GM19467 (cell line): ENCODE data around the gene PLA2G12A.
A peak's percentile ranks its signal among the peaks of the same experiment; 100 is the strongest.

ENCODE experiments used
- ATAC-seq: cut with Tn5 transposase; IDR thresholded peaks from one replicate; pipeline ENCODE4 v1.9.1; 2021; ENCODE audit warnings: mild to moderate bottlenecking, moderate library complexity; ENCODE audit not compliant: unreplicated experiment

The PLA2G12A gene

DNA sequence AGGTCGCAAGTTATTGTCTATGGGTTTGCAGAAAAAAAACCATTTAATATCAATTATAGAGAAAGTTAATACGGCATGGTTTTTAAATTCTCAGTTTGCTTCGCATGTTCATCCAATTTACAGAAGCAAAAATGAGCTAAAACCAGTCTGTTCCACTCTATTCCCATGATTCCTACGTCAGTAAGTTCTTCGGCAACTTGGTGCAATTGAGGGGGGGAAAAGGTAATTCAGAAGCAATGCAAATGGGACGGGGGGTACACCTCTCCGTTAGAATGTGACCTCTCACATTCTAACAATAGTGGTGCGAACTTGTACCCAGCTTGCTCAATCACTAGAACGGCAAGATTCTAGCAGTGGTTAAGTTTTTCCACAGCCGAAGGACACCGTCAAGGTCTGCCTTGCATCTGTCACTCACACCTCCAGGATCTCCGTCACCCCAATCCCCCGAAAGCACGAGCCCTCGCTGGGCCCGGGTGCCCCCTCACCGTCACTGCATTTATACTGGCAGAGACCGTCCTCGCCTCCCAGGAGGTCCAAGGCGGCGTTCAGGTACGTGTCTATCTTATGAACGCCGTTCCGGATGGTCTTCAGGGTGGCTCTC, 653 bp downstream of the PLA2G12A start:
- no peak for ATAC-seq

DNA sequence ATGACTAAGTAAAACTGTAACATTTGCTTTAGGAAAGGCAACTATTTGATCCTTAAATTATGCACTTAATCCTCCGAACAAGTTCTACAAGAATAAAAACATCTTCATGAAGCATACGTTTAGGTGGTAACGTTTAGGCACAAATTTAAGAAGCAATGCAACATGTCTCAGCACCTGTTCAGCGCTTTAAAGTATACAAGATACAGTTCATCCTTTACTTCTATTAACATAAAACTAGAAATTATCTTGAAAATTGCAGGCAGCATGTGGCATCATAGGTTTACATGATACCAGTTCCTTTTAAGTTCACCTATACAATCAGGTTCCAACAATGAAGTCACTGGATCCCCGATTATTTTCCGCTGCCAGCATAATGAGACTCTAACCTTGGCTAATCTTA, 1.5 kb downstream of the PLA2G12A start:
- ATAC-seq, result no peak

DNA sequence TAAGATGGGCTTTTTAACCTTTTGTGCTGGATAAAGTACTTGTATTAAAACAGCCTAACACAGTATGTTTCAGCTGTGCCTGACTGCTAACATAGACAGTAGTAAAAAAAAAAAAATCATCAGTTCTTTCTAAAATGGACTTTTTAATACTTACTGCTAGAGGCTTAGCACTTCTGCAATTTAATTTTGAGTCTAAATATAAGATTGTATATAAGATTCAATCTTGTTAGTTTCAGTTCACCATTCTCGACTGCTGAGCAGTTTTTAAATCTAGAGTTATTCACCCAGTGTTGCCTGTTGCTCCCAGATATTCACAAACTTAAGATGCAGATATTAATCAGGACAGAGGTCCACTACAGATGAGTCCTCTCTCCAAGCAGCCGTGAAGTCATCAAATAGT, 6.8 kb downstream of the PLA2G12A start:
- ATAC-seq, result no peak

DNA sequence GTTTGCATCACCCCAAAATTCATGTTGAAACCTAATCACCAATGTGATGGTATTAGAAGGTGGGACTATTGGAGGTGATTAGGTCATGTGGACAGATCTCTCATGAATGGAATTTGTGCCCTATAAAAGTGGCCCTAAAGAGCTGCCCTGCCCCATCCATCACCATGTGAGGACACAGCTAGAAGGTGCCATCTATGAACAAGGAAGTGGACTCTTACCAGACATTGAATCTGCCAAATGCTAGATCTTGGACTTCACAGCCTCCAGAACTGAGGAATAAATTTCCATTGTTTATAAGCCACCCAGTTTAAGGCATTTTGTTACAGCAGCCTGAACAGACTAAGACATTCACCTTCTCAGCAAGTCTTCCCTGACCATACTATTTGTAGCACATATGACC, 7.5 kb downstream of the PLA2G12A start:
- ATAC-seq, result no peak

DNA sequence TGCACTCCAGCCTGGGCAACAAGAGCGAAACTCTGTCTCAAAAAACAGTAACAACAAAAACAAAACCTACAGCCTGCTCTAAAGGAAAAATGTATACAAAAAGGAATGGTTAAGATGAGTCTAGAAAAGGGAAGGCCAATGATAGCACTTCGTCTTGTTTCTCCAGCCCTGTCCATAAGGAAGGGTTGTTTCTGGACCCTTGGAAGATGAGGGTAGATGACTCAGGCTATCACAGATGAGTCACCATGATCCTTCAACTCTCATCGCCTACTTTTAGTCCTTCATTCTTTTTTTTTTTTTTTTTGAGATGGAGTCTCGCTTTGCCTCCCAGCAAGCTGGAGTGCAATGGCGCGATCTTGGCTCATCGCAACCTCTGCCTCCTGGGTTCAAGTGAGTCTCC, 8.8 kb downstream of the PLA2G12A start:
- no peak for ATAC-seq

DNA sequence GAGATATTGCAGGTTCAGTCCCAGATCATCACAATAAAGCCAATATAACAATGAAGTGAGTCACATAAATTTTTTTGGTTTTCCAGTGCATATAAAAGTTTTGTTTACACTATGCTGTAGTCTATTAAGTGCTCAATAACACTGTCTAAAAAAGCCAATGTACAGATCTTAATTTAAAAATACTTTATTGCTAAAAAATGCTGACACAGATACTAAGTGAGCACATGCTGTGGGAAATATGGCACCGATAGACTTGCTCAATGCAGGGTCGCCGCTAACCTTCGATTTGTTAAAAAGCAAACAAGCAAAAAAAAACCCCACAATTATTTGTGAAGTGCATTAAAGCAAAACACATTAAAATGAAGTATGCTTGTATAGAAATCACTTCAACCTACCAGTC, 10.3 kb downstream of the PLA2G12A start:
- no peak for ATAC-seq

DNA sequence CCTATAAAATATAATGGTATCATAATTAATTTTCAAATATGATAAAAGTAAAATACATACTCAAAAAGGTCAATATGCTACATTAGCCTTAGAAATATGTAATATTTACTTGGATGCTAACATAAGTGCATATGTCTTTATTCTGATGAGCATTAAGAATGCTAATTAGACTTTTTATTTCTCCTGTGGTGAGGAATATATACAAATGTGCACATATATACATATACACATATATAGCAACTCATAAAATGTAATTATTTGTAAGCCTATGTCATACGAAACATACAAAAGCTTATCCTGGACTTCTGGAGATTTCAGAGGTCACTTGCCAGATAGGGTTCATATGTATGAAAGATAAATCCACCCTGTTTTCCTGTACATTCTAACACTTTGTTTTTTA, 11.1 kb downstream of the PLA2G12A start:
- no peak for ATAC-seq

DNA sequence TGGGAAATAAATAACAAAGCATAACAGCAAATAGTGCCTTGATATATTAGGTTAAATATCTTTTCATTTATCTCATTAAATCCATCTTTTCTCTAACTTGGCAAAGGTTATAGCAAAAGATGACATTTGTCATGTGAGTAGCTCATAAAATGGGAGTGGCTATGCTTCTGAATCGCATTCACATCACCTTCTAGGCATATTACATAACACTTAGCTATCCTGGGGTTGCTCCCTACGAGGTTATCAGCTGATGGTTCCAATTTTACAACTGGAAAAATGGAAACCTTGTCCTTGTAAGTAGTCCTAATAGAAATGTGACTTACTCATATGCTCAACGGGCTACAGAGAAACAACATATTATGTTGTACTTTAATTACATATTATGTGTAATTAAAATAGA, 16.4 kb downstream of the PLA2G12A start:
- no peak for ATAC-seq

DNA sequence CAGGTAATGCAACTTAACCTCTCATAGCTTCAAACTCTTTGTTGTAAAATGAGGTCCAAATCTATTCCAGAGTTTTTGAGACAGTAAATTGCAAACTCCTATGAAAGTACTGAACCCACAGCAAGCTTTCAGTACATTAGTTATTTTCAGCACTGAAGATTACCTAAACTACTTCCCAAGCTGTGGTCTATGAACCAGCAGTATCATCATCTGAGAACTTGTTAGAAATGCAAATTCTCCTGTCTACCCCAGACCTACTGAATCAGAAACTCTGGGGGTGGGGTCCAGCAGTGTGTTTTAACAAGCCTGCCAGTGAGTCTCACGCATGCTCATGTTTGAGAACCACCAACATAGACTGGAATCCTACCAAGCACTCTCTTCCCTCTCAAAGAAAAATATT, 20.9 kb downstream of the PLA2G12A start:
- ATAC-seq, result no peak

DNA sequence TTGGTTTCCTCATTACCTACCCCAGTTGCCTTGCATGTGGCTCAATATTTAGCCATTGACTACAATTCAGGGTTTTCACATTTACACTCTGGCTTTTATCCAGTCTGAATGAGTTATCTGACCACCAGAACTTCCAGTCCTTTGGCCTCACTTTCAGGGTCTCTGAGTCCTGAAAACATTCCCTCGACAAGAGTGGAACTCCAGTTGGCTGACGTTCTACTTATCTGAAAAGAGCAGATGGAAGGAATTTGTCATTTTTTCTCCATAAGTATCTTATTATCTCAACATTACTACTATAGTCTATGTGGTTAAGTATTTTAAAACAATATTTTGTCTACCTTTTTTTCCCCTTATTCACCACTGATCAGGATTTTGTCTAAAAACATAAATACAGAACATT, 21.4 kb downstream of the PLA2G12A start:
- no peak for ATAC-seq

DNA sequence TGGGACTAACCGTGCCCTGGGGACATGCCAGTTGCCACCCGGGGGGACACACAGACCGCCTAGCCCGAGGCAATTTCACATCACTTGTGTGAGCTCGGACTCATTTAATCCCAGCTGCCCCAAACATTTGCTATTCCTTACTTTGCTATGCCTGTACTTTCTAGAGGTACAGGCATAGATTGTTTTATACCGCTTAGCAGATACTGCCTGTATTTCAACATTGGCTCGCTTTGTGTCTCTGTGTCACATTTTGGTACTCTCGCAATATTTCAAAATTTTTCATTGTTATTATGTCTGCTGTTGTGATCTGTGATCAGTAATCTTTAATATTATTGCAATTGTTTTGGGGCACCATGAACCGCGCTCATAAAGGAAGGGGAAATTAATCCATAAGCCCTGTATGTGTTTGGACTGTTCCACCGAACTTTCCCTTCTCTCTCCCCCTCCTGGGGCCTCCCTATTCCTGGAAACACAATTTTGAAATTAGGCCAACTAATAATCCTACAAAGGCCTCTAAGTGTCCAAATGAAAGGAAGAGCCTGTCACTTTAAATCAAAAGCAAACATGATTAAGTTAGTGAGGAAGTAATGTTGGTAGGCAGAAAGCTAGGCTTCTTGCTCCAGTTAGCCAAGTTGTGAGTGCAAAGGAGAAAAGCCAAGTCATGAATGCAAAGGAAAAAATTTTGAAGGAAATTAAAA, 26.1 kb downstream of the PLA2G12A start:
- no peak for ATAC-seq

DNA sequence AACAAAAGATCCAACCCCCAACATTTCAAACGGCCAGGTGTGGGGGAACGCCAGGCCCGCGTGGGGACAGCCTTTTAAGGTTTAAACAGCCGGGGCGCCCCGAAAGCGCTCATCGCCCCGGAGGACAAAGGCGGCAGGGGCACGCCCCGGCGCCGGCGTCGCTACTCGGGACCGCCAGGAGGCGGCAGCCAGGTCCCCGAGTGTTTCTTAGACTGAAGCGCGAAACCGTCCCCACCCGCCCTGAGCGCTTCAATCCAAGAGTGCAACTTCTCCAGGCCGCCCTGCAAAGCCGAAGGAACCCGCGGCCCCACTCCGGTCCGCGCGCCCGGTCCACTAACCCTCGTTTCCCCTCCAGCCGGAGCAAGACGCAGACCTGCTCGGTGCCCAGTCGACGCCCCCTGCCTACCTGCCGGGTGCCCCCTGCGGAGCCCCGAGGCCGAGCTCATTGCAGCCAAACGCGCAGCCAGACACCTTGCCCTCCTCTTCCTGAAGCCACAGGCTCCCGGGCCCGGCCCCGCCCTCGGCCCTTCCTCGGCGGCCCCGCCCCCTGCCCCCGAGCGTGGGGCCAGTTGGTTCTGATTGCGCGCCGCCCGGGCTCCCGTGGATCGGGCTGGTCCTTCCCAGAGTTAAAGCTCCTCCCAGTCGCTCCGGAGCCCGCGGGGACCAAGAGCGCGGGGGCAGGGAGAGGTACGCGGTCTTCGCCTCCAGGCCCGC, 26.8 kb downstream of the PLA2G12A start, which contains the start of gene CASP6:
Gene CASP6 (minus strand): TSS at position 496 of the 714 bp plus-strand sequence. CDS start 50 bp downstream, at position 446.
- peak; percentile 66 for ATAC-seq

DNA sequence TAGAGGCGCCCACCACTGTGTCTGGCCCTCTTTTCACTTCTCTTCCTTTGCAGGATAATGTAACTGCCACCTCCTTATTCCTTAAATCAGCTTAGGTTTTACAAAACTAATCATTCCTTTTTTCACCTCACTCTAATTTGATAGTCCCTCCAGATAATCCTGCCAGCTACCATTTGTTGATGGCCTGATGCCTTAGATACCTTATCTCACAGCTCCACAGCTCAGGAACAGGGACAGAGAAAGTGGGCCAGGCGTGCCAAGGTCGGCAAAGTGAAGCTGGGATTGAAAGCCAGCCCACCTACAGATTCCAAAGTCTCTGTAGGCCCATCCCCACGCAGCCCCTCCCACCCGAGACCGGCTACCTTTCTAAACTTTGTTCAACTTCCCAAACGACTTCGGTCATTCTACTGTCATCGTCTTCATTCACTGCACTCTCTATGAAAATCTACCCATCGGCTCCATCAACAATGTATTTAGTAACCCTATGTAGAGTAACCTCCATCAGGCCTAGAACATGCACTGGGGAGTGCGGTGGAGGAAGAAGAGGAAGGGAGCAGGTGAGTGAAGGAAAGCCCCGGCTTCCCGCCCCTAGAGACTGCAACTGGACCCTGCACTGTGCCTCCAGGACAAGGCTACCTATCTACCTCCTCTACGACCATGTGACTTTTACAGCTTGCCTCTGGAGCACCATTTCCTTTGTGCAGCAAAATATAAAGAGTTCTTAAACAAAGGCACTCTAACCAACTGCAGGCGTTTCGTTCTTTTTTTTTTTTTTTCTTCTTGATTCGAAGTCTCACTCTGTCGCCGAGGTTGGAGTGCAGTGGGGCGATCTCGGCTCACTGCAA, 28.1 kb downstream of the PLA2G12A start:
- ATAC-seq, result no peak

DNA sequence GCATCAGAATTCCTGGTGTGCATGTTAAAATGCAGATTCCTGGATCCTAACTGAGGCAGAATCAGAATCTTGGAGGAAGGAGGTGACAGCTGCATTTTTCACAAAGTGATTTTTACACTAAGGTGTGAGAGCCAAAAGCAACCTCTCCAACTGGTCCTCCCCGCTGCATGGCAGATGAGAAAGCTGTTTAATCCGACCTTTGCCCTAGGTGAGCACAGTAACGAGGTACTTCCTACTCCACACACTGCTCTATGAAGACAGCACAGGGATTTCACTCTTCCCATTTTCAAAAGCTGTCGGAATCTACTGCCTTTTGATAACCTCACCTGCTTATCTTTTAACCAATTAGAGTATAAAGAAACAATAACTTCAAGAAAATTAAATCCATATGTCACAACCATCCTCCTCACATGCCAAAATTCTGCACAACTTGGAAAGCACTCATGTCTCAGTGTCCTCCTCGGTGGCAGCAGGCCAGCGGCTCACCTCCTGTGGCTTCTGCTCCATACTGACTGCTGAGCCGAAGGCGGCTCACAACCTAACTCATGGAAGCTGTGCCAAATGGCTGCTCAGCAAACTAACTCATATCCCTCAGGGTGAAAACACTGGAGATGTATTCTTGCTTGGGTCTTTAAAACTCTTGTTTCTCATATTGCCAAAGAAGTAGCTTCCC, 30.2 kb downstream of the PLA2G12A start:
- ATAC-seq, result no peak

DNA sequence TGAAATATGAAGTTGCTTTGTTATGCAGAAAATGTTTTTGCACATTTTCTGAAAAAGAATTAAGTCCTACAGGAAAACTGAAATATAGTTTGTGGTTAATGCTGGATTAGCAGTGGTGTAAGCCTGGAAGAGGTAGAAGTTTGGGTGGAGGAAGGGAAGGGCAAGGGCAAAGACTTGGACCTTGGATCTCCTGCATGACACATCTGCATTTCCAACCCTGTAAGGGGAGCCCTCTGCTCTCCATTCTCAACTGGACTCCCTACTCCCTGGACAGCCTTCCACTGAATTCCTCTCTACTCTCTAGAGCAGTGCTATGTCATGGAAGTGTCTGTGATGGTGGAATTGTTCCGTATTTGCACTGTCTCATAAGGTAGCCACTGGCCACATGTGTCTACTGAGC, 31.2 kb downstream of the PLA2G12A start:
- ATAC-seq, result no peak

DNA sequence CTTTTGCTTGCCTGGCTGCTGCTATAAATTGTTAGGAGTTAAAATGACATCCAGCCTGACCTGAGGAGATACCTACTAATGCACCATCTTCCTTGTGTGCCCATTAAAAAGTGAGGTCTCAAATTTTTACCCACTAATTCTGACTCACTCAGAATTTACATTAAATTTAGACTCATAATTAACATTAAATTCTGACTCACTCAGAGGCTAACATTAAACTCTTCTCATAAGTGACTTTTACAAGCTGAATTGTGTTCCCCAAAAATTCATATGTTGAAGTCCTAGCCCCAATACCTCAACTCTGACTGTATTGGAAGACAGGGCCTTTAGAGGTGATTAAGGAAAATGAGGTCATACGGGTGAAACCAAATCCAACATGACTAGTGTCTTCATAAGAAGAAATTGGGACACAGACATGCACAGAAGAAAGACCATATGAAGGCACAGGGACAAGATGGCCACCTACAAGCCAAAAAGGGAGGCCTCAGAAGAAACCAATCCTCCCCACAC, 38.4 kb downstream of the PLA2G12A start:
- no peak for ATAC-seq

DNA sequence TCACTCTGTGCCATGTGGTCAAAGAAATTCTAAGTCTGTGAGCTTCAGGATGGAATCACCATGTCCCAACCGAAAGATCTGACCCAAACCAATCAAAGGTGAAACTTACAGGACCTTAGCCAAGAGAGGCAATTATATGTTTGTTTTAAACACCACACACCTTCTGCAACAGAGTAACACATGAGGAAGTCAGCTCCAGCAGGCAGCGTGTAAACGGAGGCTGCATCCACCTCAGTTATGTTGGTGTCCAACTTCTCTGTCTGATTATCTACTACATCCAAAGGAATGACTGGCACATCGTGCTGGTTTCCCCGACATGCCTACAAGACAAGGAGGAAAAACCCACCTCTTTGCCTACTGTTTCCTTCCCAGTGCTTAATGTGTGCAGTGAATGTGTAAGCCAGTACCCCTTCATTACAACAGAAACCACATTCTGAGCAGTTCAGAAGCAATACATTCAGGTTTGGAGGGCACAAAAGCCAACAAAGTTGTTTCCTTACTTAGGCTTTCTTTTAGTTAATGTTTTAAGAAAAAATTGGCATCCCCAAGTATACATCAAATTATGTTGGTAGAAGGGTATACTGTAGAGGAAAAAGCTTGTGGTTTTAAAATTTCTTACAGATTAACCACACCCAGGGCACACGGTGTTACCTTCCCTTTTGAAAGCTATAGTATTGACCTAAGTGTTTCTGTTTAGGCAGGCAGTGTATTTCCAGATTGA, 39.0 kb downstream of the PLA2G12A start:
- peak; percentile 90 for ATAC-seq

DNA sequence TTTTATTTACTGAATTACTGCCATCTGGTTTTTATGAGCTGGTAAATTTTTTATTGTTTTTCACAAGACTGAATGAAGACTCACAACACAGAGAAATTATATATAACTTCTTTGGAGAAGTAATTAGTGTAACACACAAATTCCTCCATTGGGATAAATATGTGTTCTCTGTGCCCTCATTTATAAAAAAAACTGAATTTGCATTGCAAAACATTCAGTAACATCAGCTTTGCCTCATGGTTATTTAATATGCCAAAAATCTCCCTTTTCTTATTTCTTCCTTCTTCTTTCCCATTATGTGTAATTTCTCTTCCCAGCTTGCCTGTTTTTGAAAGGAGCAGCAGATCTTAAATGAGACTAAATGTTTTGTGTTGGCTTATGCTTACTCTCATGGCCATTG, 45.1 kb downstream of the PLA2G12A start:
- ATAC-seq, result no peak

DNA sequence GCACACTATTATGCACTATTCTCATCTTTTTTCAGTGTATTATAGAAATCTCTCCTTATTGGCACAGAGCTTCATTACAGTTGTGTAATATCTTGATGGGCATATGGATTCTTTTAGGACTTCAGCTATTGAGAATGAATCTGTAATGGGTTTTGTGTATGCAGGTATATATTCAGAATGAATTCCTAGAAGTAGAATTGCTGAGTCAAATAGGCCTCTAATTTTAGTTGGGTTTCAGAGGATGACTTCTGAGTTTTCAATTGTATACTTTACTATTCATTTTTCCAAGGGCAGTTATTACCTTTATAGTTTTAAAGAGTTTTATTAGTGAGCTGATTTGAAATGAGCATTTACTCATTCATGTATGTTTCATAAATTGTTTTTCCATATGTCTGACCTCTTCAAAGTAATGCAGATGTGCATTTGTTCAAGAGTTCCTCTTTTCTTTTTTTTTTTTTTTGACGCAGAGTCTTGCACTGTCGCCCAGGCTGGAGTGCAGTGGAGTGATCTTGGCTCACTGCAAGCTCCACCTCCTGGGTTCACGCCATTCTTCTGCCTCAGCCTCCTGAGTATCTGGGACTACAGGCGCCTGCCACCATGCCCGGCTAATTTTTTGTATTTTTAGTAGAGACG, 46.1 kb downstream of the PLA2G12A start:
- ATAC-seq, result no peak
